Measurements from ENCODE around the gene KCND3. TPM values are rescaled to one million over a fixed set of nuclear protein-coding genes. Genes with fewer than 3 reads are reported as not detected.

The KCND3 gene
- total RNA-seq, 1 donor from 2014 or later = 0.06 TPM

DNA sequence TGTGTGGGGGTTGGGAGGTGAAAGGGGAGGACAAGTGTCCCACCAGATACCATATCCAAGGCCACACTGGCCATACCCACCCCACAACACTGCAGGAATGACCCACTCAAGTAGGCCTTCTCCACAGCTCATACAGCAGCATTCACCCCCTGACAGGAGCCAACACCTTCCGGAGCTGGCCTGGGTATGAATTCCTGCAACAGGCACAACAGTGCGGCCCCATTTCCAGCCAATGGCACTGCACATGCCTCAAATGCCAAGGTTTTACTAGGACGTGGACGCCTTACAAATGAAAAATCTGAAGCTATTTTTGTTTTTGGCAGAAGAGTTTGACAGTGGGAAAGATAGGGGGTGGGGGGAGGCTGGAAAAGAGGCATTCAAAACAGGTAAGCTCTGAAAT, 2.0 kb downstream of the KCND3 start:
- no peak overlapping the region for H2AFZ ChIP-seq (replicated peaks)
- no peak overlapping the region for H3K9ac ChIP-seq
- H3K36me3 ChIP-seq = no peaks in the 10 kb centered on the region
- no peaks in the 10 kb centered on the region for H3K9me3 Mint-ChIP-seq
- peaks cover 21% of the 10 kb centered on the region for H3K4me1 ChIP-seq
- H3K27ac Mint-ChIP-seq = no peak overlapping the region
- TF ChIP-seq EZH2 (IDR thresholded peaks at IDR 0.05) (no peak), EZH2phosphoT487 (IDR thresholded peaks at IDR 0.05) (no peak)
- TF ChIP-seq, protein P1, sequence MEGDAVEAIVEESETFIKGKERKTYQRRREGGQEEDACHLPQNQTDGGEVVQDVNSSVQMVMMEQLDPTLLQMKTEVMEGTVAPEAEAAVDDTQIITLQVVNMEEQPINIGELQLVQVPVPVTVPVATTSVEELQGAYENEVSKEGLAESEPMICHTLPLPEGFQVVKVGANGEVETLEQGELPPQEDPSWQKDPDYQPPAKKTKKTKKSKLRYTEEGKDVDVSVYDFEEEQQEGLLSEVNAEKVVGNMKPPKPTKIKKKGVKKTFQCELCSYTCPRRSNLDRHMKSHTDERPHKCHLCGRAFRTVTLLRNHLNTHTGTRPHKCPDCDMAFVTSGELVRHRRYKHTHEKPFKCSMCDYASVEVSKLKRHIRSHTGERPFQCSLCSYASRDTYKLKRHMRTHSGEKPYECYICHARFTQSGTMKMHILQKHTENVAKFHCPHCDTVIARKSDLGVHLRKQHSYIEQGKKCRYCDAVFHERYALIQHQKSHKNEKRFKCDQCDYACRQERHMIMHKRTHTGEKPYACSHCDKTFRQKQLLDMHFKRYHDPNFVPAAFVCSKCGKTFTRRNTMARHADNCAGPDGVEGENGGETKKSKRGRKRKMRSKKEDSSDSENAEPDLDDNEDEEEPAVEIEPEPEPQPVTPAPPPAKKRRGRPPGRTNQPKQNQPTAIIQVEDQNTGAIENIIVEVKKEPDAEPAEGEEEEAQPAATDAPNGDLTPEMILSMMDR (IDR thresholded peaks at IDR 0.05) = no peak
- H3K27me3 ChIP-seq = peaks cover 76% of the 10 kb centered on the region
- H3K4me3 Mint-ChIP-seq = no peak overlapping the region
- peaks cover 22% of the 10 kb centered on the region for H4K20me1 ChIP-seq (ENCODE audit: low read depth)
- H3K36me3 Mint-ChIP-seq = no peaks in the 10 kb centered on the region
- H3K9me3 ChIP-seq (ENCODE audit: low read depth) = no peaks in the 10 kb centered on the region
- peaks cover 22% of the 10 kb centered on the region for H3F3A ChIP-seq (ENCODE audit: low read depth)
- no peak for DNase-seq (ENCODE audit: low spot score)
- no peak overlapping the region for H3K4me2 ChIP-seq
- H3K79me2 ChIP-seq (ENCODE audit: low read depth) = no peaks in the 10 kb centered on the region
- peaks cover 59% of the 10 kb centered on the region for H3K27me3 Mint-ChIP-seq (ENCODE audit: insufficient read depth, low read depth)
- H3K4me1 Mint-ChIP-seq = peaks cover 20% of the 10 kb centered on the region
- H3K27ac ChIP-seq = no peak overlapping the region
- H3K4me3 ChIP-seq = no peak overlapping the region

DNA sequence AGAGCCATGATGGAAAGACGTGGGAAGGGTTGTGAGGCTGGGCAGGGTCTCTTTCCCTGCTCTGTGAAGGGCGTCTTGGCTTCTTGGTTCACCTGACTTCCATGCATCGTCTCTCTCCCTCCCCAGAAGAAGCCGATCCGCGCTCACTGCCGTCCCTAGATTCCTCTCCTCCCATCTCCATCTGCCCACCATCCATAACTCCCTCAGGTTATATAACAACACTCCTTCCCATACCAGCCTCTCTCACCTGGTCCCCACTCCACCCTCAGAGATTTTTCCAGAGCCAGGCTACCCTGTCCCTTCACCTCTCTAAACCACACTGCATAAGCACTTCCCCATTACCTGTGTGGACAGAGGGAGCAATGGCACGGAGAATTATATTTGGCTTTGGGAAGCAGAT, 6.0 kb downstream of the KCND3 start:
- H3K4me1 ChIP-seq = peaks cover under 1% of the 10 kb centered on the region
- H3K4me3 ChIP-seq = no peak overlapping the region
- H3K36me3 ChIP-seq = no peaks in the 10 kb centered on the region
- Mint-ChIP-seq H3K9me3 (peaks cover 8% of the 10 kb centered on the region), H3K4me1 (peaks cover 3% of the 10 kb centered on the region), H3K27me3 (ENCODE audit: insufficient read depth, low read depth) (peaks cover 39% of the 10 kb centered on the region), H3K36me3 (no peaks in the 10 kb centered on the region), H3K4me3 (no peak overlapping the region), H3K27ac (no peak overlapping the region)
- peaks cover 5% of the 10 kb centered on the region for H4K20me1 ChIP-seq (ENCODE audit: low read depth)
- no peaks in the 10 kb centered on the region for H3K9me3 ChIP-seq (ENCODE audit: low read depth)
- H3K27me3 ChIP-seq = peaks cover 36% of the 10 kb centered on the region
- H3K79me2 ChIP-seq (ENCODE audit: low read depth) = no peaks in the 10 kb centered on the region
- H3K4me2 ChIP-seq = no peak overlapping the region
- H3F3A ChIP-seq (ENCODE audit: low read depth) = peaks cover 6% of the 10 kb centered on the region
- no peak overlapping the region for H2AFZ ChIP-seq (replicated peaks)
- no peak for DNase-seq (ENCODE audit: low spot score)
- no peak for TF ChIP-seq EZH2phosphoT487 (IDR thresholded peaks at IDR 0.05)
- TF ChIP-seq, protein P1 (IDR thresholded peaks at IDR 0.05) = no peak
- TF ChIP-seq EZH2 (IDR thresholded peaks at IDR 0.05) = no peak
- no peak overlapping the region for H3K27ac ChIP-seq
- no peak overlapping the region for H3K9ac ChIP-seq

DNA sequence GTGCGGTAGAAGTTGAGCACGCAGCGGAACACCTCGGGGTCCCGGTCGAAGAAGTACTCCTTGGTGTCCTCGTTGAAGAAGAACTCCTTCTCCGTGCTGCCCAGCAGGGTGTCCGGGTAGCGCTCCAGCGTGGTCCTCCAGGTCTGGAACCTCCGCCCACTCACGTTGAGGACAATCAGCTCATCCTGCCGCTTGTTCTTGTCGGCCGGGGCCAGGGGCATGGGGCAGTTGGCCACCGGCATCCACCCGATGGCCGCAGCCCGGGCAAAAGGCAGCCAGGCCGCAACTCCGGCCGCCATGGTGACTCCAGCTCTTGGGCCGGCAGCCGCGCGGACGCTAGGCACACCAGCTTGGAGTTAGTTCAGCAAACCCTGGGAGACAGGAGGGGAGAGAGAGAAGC, 7.0 kb downstream of the KCND3 start:
- Mint-ChIP-seq H3K9me3 (peaks cover 8% of the 10 kb centered on the region), H3K4me1 (peaks cover 2% of the 10 kb centered on the region), H3K4me3 (no peak overlapping the region), H3K36me3 (no peaks in the 10 kb centered on the region), H3K27ac (no peak overlapping the region), H3K27me3 (ENCODE audit: insufficient read depth, low read depth) (peaks cover 28% of the 10 kb centered on the region)
- no peak overlapping the region for H3K4me3 ChIP-seq
- H3K79me2 ChIP-seq (ENCODE audit: low read depth) = no peaks in the 10 kb centered on the region
- no peak overlapping the region for H2AFZ ChIP-seq (replicated peaks)
- DNase-seq (ENCODE audit: low spot score) = no peak
- no peaks in the 10 kb centered on the region for H3K4me1 ChIP-seq
- H3F3A ChIP-seq (ENCODE audit: low read depth) = no peaks in the 10 kb centered on the region
- H3K27ac ChIP-seq = no peak overlapping the region
- H4K20me1 ChIP-seq (ENCODE audit: low read depth) = peaks cover 5% of the 10 kb centered on the region
- H3K9ac ChIP-seq = no peak overlapping the region
- no peaks in the 10 kb centered on the region for H3K9me3 ChIP-seq (ENCODE audit: low read depth)
- TF ChIP-seq, protein P1 (IDR thresholded peaks at IDR 0.05) = no peak
- TF ChIP-seq EZH2phosphoT487 (IDR thresholded peaks at IDR 0.05) (no peak), EZH2 (IDR thresholded peaks at IDR 0.05) (no peak)
- H3K27me3 ChIP-seq = peaks cover 25% of the 10 kb centered on the region
- H3K4me2 ChIP-seq = no peak overlapping the region
- H3K36me3 ChIP-seq = no peaks in the 10 kb centered on the region

Measured in neural progenitor cell (in vitro differentiated cells).